ENCODE measurements around the gene PANK1. TPM values are rescaled to one million over a fixed set of nuclear protein-coding genes. Genes with fewer than 3 reads are reported as not detected.

Gene PANK1
- total and polyA plus RNA-seq, 5 donors from 2014 or later, result 0.17 to 0.49 (median 0.41) TPM; not detected in 2

- Mint-ChIP-seq H3K27me3 (no peaks in the 10 kb centered on the region), H3K27ac (no peak overlapping the region), H3K4me3 (no peak overlapping the region), H3K36me3 (no peaks in the 10 kb centered on the region), H3K9me3 (peaks cover 0 to 2% (median 0%) of the 10 kb centered on the region in 7 donors), H3K4me1 (no peaks in the 10 kb centered on the region)
- H3K9me3 ChIP-seq (ENCODE audit: control insufficient read depth in 2 of 2, low read length in 2 of 2), result no peaks in the 10 kb centered on the region
- no peaks in the 10 kb centered on the region for H3K27me3 ChIP-seq (ENCODE audit: control insufficient read depth, insufficient read depth, low read length)
- H3K27ac ChIP-seq (ENCODE audit: insufficient read depth, low read length, poor library complexity, severe bottlenecking), result no peak overlapping the region
- no peak for DNase-seq
- no peak for ATAC-seq (ENCODE audit: low read depth in 2 of 2)
- H3K4me3 ChIP-seq (ENCODE audit: low read depth, low read length), result no peak overlapping the region
- no peaks in the 10 kb centered on the region for H3K36me3 ChIP-seq (ENCODE audit: control insufficient read depth, insufficient read depth, low read length)
- no peaks in the 10 kb centered on the region for H3K4me1 ChIP-seq (ENCODE audit: control insufficient read depth, insufficient read depth, low read length, poor library complexity, severe bottlenecking)
Measured at GRCh38 chr10:89592539-89592938, 52.5 kb downstream of the PANK1 start.

GRCh38 chr10:89591796-89592271 is 53.2 kb downstream of the PANK1 start:
- Mint-ChIP-seq H3K27me3 (no peaks in the 10 kb centered on the region), H3K27ac (no peak overlapping the region), H3K9me3 (peaks cover 0 to 2% (median 0%) of the 10 kb centered on the region in 7 donors), H3K4me3 (no peak overlapping the region), H3K36me3 (no peaks in the 10 kb centered on the region), H3K4me1 (no peaks in the 10 kb centered on the region)
- Histone ChIP-seq H3K27ac (ENCODE audit: insufficient read depth, low read length, poor library complexity, severe bottlenecking) (no peak overlapping the region), H3K36me3 (ENCODE audit: control insufficient read depth, insufficient read depth, low read length) (no peaks in the 10 kb centered on the region), H3K9me3 (ENCODE audit: control insufficient read depth in 2 of 2, low read length in 2 of 2) (no peaks in the 10 kb centered on the region), H3K27me3 (ENCODE audit: control insufficient read depth, insufficient read depth, low read length) (no peaks in the 10 kb centered on the region), H3K4me3 (ENCODE audit: low read depth, low read length) (no peak overlapping the region), H3K4me1 (ENCODE audit: control insufficient read depth, insufficient read depth, low read length, poor library complexity, severe bottlenecking) (no peaks in the 10 kb centered on the region)
- DNase-seq, result no peak
- no peak for ATAC-seq (ENCODE audit: low read depth in 2 of 2)

GRCh38 chr10:89591111-89591795 is 53.8 kb downstream of the PANK1 start:
- Mint-ChIP-seq H3K4me1 (no peaks in the 10 kb centered on the region), H3K9me3 (peaks cover 0 to 2% (median 0%) of the 10 kb centered on the region in 7 donors), H3K27me3 (no peaks in the 10 kb centered on the region), H3K27ac (no peak overlapping the region), H3K4me3 (no peak overlapping the region), H3K36me3 (no peaks in the 10 kb centered on the region)
- no peak for DNase-seq
- no peaks in the 10 kb centered on the region for H3K27me3 ChIP-seq (ENCODE audit: control insufficient read depth, insufficient read depth, low read length)
- no peak overlapping the region for H3K27ac ChIP-seq (ENCODE audit: insufficient read depth, low read length, poor library complexity, severe bottlenecking)
- H3K9me3 ChIP-seq (ENCODE audit: control insufficient read depth in 2 of 2, low read length in 2 of 2), result no peaks in the 10 kb centered on the region
- H3K36me3 ChIP-seq (ENCODE audit: control insufficient read depth, insufficient read depth, low read length), result no peaks in the 10 kb centered on the region
- H3K4me1 ChIP-seq (ENCODE audit: control insufficient read depth, insufficient read depth, low read length, poor library complexity, severe bottlenecking), result no peaks in the 10 kb centered on the region
- ATAC-seq (ENCODE audit: low read depth in 2 of 2), result no peak
- no peak overlapping the region for H3K4me3 ChIP-seq (ENCODE audit: low read depth, low read length)

GRCh38 chr10:89590326-89590725 is 54.7 kb downstream of the PANK1 start:
- Mint-ChIP-seq H3K9me3 (peaks cover 0 to 2% (median 0%) of the 10 kb centered on the region in 7 donors), H3K36me3 (no peaks in the 10 kb centered on the region), H3K27me3 (no peaks in the 10 kb centered on the region), H3K4me3 (no peak overlapping the region), H3K27ac (no peak overlapping the region), H3K4me1 (no peaks in the 10 kb centered on the region)
- Histone ChIP-seq H3K27ac (ENCODE audit: insufficient read depth, low read length, poor library complexity, severe bottlenecking) (no peak overlapping the region), H3K4me3 (ENCODE audit: low read depth, low read length) (no peak overlapping the region), H3K27me3 (ENCODE audit: control insufficient read depth, insufficient read depth, low read length) (no peaks in the 10 kb centered on the region), H3K4me1 (ENCODE audit: control insufficient read depth, insufficient read depth, low read length, poor library complexity, severe bottlenecking) (no peaks in the 10 kb centered on the region), H3K9me3 (ENCODE audit: control insufficient read depth in 2 of 2, low read length in 2 of 2) (no peaks in the 10 kb centered on the region), H3K36me3 (ENCODE audit: control insufficient read depth, insufficient read depth, low read length) (no peaks in the 10 kb centered on the region)
- ATAC-seq (ENCODE audit: low read depth in 2 of 2) (no peak), DNase-seq (no peak)

GRCh38 chr10:89589101-89589720 is 55.8 kb downstream of the PANK1 start:
- Histone ChIP-seq H3K9me3 (ENCODE audit: control insufficient read depth in 2 of 2, low read length in 2 of 2) (no peaks in the 10 kb centered on the region), H3K4me3 (ENCODE audit: low read depth, low read length) (no peak overlapping the region), H3K27ac (ENCODE audit: insufficient read depth, low read length, poor library complexity, severe bottlenecking) (no peak overlapping the region), H3K4me1 (ENCODE audit: control insufficient read depth, insufficient read depth, low read length, poor library complexity, severe bottlenecking) (no peaks in the 10 kb centered on the region), H3K36me3 (ENCODE audit: control insufficient read depth, insufficient read depth, low read length) (no peaks in the 10 kb centered on the region), H3K27me3 (ENCODE audit: control insufficient read depth, insufficient read depth, low read length) (no peaks in the 10 kb centered on the region)
- no peaks in the 10 kb centered on the region for H3K4me1 Mint-ChIP-seq
- no peak overlapping the region for H3K27ac Mint-ChIP-seq
- H3K4me3 Mint-ChIP-seq, result peak overlapping the region in 1 of 4 donors; percentile 28
- ATAC-seq (ENCODE audit: low read depth in 2 of 2) (no peak), DNase-seq (no peak)
- H3K9me3 Mint-ChIP-seq, result peaks cover 0 to 2% (median 0%) of the 10 kb centered on the region in 7 donors
- no peaks in the 10 kb centered on the region for H3K36me3 Mint-ChIP-seq
- H3K27me3 Mint-ChIP-seq, result no peaks in the 10 kb centered on the region

GRCh38 chr10:89588671-89589070 is 56.4 kb downstream of the PANK1 start:
- ATAC-seq (ENCODE audit: low read depth in 2 of 2), result no peak
- no peaks in the 10 kb centered on the region for H3K27me3 ChIP-seq (ENCODE audit: control insufficient read depth, insufficient read depth, low read length)
- DNase-seq, result no peak
- no peaks in the 10 kb centered on the region for H3K9me3 ChIP-seq (ENCODE audit: control insufficient read depth in 2 of 2, low read length in 2 of 2)
- H3K4me3 Mint-ChIP-seq, result no peak overlapping the region
- H3K4me3 ChIP-seq (ENCODE audit: low read depth, low read length), result no peak overlapping the region
- H3K27ac Mint-ChIP-seq, result no peak overlapping the region
- H3K36me3 ChIP-seq (ENCODE audit: control insufficient read depth, insufficient read depth, low read length), result no peaks in the 10 kb centered on the region
- no peaks in the 10 kb centered on the region for H3K27me3 Mint-ChIP-seq
- no peaks in the 10 kb centered on the region for H3K4me1 ChIP-seq (ENCODE audit: control insufficient read depth, insufficient read depth, low read length, poor library complexity, severe bottlenecking)
- H3K9me3 Mint-ChIP-seq, result peaks cover 0 to 2% (median 0%) of the 10 kb centered on the region in 7 donors
- no peak overlapping the region for H3K27ac ChIP-seq (ENCODE audit: insufficient read depth, low read length, poor library complexity, severe bottlenecking)
- no peaks in the 10 kb centered on the region for H3K4me1 Mint-ChIP-seq
- H3K36me3 Mint-ChIP-seq, result no peaks in the 10 kb centered on the region

GRCh38 chr10:89582022-89582421 is 63.0 kb downstream of the PANK1 start:
- no peak for ATAC-seq (ENCODE audit: low read depth in 2 of 2)
- peaks cover 6% of the 10 kb centered on the region for H3K27me3 Mint-ChIP-seq
- no peak overlapping the region for H3K4me3 Mint-ChIP-seq
- no peak overlapping the region for H3K4me3 ChIP-seq (ENCODE audit: low read depth, low read length)
- no peak overlapping the region for H3K27ac ChIP-seq (ENCODE audit: insufficient read depth, low read length, poor library complexity, severe bottlenecking)
- no peaks in the 10 kb centered on the region for H3K36me3 Mint-ChIP-seq
- no peak for DNase-seq
- H3K4me1 ChIP-seq (ENCODE audit: control insufficient read depth, insufficient read depth, low read length, poor library complexity, severe bottlenecking), result no peaks in the 10 kb centered on the region
- no peak overlapping the region for H3K27ac Mint-ChIP-seq
- no peaks in the 10 kb centered on the region for H3K9me3 Mint-ChIP-seq
- no peaks in the 10 kb centered on the region for H3K4me1 Mint-ChIP-seq
- H3K9me3 ChIP-seq (ENCODE audit: control insufficient read depth in 2 of 2, low read length in 2 of 2), result no peaks in the 10 kb centered on the region
- H3K27me3 ChIP-seq (ENCODE audit: control insufficient read depth, insufficient read depth, low read length), result no peaks in the 10 kb centered on the region
- no peaks in the 10 kb centered on the region for H3K36me3 ChIP-seq (ENCODE audit: control insufficient read depth, insufficient read depth, low read length)

- H3K27me3 Mint-ChIP-seq, result peaks cover 10% of the 10 kb centered on the region
- Histone ChIP-seq H3K27ac (ENCODE audit: insufficient read depth, low read length, poor library complexity, severe bottlenecking) (no peak overlapping the region), H3K9me3 (ENCODE audit: control insufficient read depth in 2 of 2, low read length in 2 of 2) (no peaks in the 10 kb centered on the region), H3K27me3 (ENCODE audit: control insufficient read depth, insufficient read depth, low read length) (no peaks in the 10 kb centered on the region), H3K4me3 (ENCODE audit: low read depth, low read length) (no peak overlapping the region), H3K4me1 (ENCODE audit: control insufficient read depth, insufficient read depth, low read length, poor library complexity, severe bottlenecking) (no peaks in the 10 kb centered on the region), H3K36me3 (ENCODE audit: control insufficient read depth, insufficient read depth, low read length) (no peaks in the 10 kb centered on the region)
- H3K4me1 Mint-ChIP-seq, result no peaks in the 10 kb centered on the region
- no peaks in the 10 kb centered on the region for H3K9me3 Mint-ChIP-seq
- ATAC-seq (ENCODE audit: low read depth in 2 of 2) (no peak), DNase-seq (no peak)
- no peaks in the 10 kb centered on the region for H3K36me3 Mint-ChIP-seq
- H3K4me3 Mint-ChIP-seq, result no peak overlapping the region
- H3K27ac Mint-ChIP-seq, result no peak overlapping the region
Measured at GRCh38 chr10:89580243-89580642, 64.8 kb downstream of the PANK1 start.

Data from CD4-positive, CD25-positive, alpha-beta regulatory T cell (primary cell).